22Rv1 (cell line): Measurements from ENCODE around the gene PSMC3IP.

ENCODE experiments used
- H3K27ac ChIP-seq: fragments of 450-650 bp; 2 replicates; pipeline ENCODE4 v1.5.1; 2017
- ZFX ChIP-seq: fragments of 450-650 bp; IDR thresholded peaks from 2 replicates; pipeline ENCODE4 v1.6.1; 2017; ENCODE audit warnings: antibody characterized with exemption, borderline replicate concordance
- TF ChIP-seq, protein P1 (sequence below): fragments of 450-650 bp; IDR thresholded peaks from 2 replicates; pipeline ENCODE4 v1.5.1; 2017; ENCODE audit warnings: mild to moderate bottlenecking

PSMC3IP gene

GRCh38 chr17:42537826-42538451 lies 39.6 kb downstream of the PSMC3IP start:
- no peak for TF ChIP-seq ZFX
- TF ChIP-seq, protein P1, sequence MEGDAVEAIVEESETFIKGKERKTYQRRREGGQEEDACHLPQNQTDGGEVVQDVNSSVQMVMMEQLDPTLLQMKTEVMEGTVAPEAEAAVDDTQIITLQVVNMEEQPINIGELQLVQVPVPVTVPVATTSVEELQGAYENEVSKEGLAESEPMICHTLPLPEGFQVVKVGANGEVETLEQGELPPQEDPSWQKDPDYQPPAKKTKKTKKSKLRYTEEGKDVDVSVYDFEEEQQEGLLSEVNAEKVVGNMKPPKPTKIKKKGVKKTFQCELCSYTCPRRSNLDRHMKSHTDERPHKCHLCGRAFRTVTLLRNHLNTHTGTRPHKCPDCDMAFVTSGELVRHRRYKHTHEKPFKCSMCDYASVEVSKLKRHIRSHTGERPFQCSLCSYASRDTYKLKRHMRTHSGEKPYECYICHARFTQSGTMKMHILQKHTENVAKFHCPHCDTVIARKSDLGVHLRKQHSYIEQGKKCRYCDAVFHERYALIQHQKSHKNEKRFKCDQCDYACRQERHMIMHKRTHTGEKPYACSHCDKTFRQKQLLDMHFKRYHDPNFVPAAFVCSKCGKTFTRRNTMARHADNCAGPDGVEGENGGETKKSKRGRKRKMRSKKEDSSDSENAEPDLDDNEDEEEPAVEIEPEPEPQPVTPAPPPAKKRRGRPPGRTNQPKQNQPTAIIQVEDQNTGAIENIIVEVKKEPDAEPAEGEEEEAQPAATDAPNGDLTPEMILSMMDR, result no peak
- peak overlapping the region; percentile 89 for H3K27ac ChIP-seq

GRCh38 chr17:42537156-42537805 lies 40.2 kb downstream of the PSMC3IP start:
- H3K27ac ChIP-seq, result peak overlapping the region; percentile 89
- no peak for TF ChIP-seq ZFX
- TF ChIP-seq, protein P1, result no peak

DNA sequence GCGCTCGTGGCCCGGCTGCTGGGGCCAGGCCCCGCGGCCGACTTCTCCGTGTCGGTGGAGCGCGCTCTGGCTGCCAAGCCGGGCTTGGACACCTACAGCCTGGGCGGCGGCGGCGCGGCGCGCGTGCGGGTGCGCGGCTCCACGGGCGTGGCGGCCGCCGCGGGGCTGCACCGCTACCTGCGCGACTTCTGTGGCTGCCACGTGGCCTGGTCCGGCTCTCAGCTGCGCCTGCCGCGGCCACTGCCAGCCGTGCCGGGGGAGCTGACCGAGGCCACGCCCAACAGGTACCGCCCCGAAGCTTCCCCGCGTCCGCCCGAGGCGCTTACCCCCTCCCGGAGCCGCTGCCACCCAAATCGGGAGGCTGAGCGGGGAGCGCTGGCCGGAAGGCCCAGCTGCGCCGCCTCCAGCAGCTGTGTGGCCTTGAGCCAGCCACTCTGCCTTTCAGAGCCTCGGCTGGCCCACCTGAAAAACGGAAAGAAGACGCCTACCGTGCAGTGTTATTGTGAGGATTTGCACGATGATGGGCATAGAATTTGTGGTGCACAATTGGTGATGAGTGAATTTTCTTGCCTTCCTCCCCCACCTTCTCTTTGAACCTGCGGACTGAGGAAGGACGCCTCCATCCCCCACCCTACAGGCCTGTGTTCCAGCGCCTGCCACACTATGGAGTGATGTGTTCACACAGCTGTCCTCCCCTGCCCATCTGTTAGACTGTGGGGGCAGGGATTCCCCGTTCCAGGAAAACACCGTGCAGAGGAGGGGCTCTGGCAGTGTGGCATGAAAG lies 41.0 kb downstream of the PSMC3IP start:
- TF ChIP-seq, protein P1, result peak; percentile 14; the same call in 1 of the 2 replicates
- TF ChIP-seq ZFX, result no peak
- H3K27ac ChIP-seq, result peak overlapping the region; percentile 89

GRCh38 chr17:42536048-42536371 lies 41.5 kb downstream of the PSMC3IP start, which contains the start of gene NAGLU:
Gene NAGLU, plus strand, starts transcription at chr17:42536241. Its CDS starts 32 bp downstream, at chr17:42536273.
- H3K27ac ChIP-seq, result peak within 1 kb of the TSS; percentile 89
- no peak for TF ChIP-seq ZFX
- TF ChIP-seq, protein P1, result no peak

DNA sequence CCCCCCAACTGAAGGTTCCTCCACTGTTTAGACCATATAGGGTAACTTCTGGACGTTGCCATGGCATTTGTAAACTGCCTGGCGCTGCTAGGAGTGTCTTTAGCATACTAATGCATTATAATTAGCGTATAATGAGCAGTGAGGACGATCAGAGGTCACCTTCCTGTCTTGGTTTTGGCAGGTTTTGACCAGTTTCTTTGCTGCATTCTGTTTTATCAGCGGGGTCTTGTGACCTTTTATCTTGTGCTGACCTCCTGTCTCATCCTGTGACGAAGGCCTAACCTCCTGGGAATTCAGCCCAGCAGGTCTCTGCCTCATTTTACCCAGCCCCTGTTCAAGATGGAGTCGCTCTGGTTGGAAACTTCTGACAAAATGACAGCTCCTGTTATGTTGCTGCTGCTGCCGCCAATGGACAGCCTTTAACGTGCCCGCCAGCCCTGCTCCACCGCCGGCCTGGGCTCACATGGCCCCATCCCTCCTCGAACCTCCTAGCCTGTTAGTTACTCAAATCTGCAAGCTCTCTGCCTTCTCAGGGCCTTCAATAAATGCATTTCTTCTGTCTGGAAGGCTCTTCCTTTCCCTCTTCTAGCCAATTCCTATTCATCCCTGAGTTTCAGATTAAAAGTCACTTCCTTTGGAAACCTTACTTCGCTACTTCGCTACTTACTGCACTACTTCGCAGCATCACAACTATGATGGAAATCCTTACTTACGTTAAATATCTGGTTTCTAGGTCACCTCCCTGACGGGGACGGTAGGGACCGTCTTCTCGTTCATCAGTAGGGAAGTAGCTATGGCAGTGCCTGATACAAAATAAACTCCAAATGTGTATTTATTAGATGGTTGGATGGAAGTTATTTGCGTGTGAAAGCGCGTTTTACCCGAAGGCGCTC lies 42.1 kb downstream of the PSMC3IP start:
- TF ChIP-seq, protein P1, result no peak
- no peak for TF ChIP-seq ZFX
- H3K27ac ChIP-seq, result peak overlapping the region; percentile 89

GRCh38 chr17:42531455-42532354 lies 45.8 kb downstream of the PSMC3IP start:
- TF ChIP-seq ZFX, result no peak
- TF ChIP-seq, protein P1, result peak; percentile 70
- peak overlapping the region; percentile 65 for H3K27ac ChIP-seq
